Transverse colon (tissue), 4 donors: ENCODE data around the gene EML1. TPM values are rescaled to one million over a fixed set of nuclear protein-coding genes. Genes with fewer than 3 reads are reported as not detected.

Experiments
- DNase-seq: peaks from one replicate; pipeline ENCODE4 v3.0.0-alpha.2; 2019
- H3K27ac ChIP-seq, 4 donors: fragments of 200-600 bp; sonication (generic); 2 replicates each; pipeline ENCODE4 v1.5.1; 2016 to 2018; ENCODE audit warnings: inconsistent platforms in 4 of 4
- H3K27me3 ChIP-seq: fragments of 200-600 bp; sonication (generic); 2 replicates; pipeline ENCODE4 v1.5.1; 2017; ENCODE audit warnings: inconsistent platforms
- H3K36me3 ChIP-seq, 4 donors: fragments of 200-600 bp; sonication (generic); 2 replicates each; pipeline ENCODE4 v1.5.1; 2017 to 2019; ENCODE audit warnings: inconsistent platforms in 4 of 4
- H3K4me1 ChIP-seq, 4 donors: fragments of 200-600 bp; sonication (generic); 2 replicates each; pipeline ENCODE4 v1.5.1; 2017 to 2020; ENCODE audit warnings: inconsistent platforms in 4 of 4
- H3K4me3 ChIP-seq, 4 donors: fragments of 200-600 bp; sonication (generic); 1 replicate in 1 of 4; 2 replicates in 3 of 4; pipeline versions ENCODE4 v1.5.1 to v1.6.1; 2017 to 2019; ENCODE audit warnings: inconsistent platforms in 4 of 4
- H3K9me3 ChIP-seq, 2 donors: fragments of 200-600 bp; sonication (generic); 2 replicates each; pipeline ENCODE4 v1.5.1; 2017 to 2019; ENCODE audit warnings: inconsistent platforms in 2 of 2
- EP300 ChIP-seq: sonication (generic); formaldehyde crosslinking; IDR thresholded peaks from one replicate; pipeline ENCODE4 v1.6.1; 2017; ENCODE audit warnings: antibody characterized with exemption, low read depth
- POLR2A ChIP-seq: fragments of 450-650 bp; IDR thresholded peaks from one replicate; pipeline ENCODE4 v1.6.1; 2016; ENCODE audit warnings: antibody characterized with exemption, mild to moderate bottlenecking, moderate library complexity
- POLR2AphosphoS5 ChIP-seq, 3 donors: sonication (generic); formaldehyde crosslinking; IDR thresholded peaks; one replicate each; pipeline ENCODE4 v1.6.1; 2016; ENCODE audit warnings: antibody characterized with exemption in 3 of 3
- WGBS, 2 donors: methylation state at CpG; one replicate each; pipeline ENCODE4 v1.1.5; 2018; ENCODE audit warnings: low coverage in 1 of 2; 5-methylcytosine and 5-hydroxymethylcytosine counted together
- in situ Hi-C, 4 donors: fragments of 200-750 bp; cut with MboI; loops; one replicate each; pipeline versions ENCODE4 v1.15.0 to v1.15.1; 2017; ENCODE audit warnings: low sequenced_read_pairs in 3 of 4, low pct_ligation_motif_present in 1 of 4, low pct_unique_long_range_greater_than_20kb in 1 of 4
- intact Hi-C: fragments of 100-400 bp; cut with DNase I; formaldehyde crosslinking; loops from one replicate; pipeline ENCODE4 v1.15.1; 2023; ENCODE audit warnings: low total_unique reads
- total RNA-seq, 4 donors: library from RNA; depleted of rRNA; stranded (reverse); fragments of >200 nt; gene quantifications; one replicate each; pipeline ENCODE4 v1.1.0, GENCODE V29; 2016
- TF ChIP-seq, protein P1 (sequence below), 5 experiments: fragments of 200-600 bp in 3 of 5; fragments of 450-650 bp in 2 of 5; sonication (generic) in 3 of 5; IDR thresholded peaks; 1 replicate in 2 of 5; 2 replicates in 3 of 5; pipeline ENCODE4 v1.5.1; 2016 to 2017; ENCODE audit warnings: antibody characterized with exemption in 5 of 5, inconsistent platforms in 3 of 5, mild to moderate bottlenecking in 2 of 5, moderate library complexity in 1 of 5

EML1 gene
- total RNA-seq, 4 donors from 2014 or later: 16.8 to 59.5 (median 21.9) TPM

DNA sequence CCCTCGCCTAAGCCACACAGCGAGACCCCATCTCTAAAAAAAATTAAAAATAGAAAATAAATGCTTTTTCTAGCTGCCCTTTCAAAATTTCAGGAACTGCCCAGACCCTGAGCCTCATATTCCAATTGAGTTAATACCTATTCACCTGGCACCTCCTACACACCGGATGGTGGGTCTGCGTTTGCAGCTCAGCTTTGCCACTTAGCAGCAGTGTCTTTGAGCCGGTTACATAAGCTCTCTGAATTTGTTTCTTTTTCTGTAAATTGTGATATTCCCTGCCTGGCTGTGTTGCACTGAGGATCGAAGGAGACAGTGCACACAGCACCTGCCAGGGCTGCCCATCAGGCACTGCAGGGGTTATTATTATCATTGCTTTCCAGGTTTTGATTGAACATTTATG, 125.6 kb downstream of the EML1 start:
- Histone ChIP-seq H3K4me1 (no peaks in the 10 kb centered on the region), H3K27ac (no peak overlapping the region), H3K4me3 (no peak overlapping the region), H3K9me3 (no peaks in the 10 kb centered on the region), H3K27me3 (no peaks in the 10 kb centered on the region), H3K36me3 (no peaks in the 10 kb centered on the region)
- in situ Hi-C loops (no loop called here), intact Hi-C loops (no loop called here)
- DNase-seq: no peak
- TF ChIP-seq POLR2A: no peak
- WGBS, 2 donors: 74 to 91% methylated on average over 5 to 6 of the region's 6 CpGs

DNA sequence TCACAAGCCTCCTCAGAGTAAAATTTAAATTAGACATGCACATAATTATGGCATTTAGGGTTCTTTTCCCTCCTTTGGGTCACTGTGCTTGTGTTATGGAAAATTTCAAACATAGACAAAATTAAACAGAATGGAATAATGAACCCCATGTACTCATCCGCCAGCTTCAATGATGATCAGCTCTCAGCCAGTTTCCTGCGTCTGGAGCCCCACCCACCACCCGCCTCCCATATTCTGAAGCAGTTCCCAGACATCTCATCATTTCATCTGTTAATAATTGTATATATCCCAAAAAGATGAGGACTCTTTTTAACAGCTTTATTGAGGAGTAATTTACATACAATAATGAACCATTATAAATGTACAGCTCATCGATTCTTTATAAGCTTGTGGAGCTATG, 128.2 kb downstream of the EML1 start:
- Histone ChIP-seq H3K27me3 (no peaks in the 10 kb centered on the region), H3K4me3 (no peak overlapping the region), H3K36me3 (no peaks in the 10 kb centered on the region), H3K4me1 (no peaks in the 10 kb centered on the region), H3K27ac (no peak overlapping the region), H3K9me3 (no peaks in the 10 kb centered on the region)
- TF ChIP-seq, protein P1, sequence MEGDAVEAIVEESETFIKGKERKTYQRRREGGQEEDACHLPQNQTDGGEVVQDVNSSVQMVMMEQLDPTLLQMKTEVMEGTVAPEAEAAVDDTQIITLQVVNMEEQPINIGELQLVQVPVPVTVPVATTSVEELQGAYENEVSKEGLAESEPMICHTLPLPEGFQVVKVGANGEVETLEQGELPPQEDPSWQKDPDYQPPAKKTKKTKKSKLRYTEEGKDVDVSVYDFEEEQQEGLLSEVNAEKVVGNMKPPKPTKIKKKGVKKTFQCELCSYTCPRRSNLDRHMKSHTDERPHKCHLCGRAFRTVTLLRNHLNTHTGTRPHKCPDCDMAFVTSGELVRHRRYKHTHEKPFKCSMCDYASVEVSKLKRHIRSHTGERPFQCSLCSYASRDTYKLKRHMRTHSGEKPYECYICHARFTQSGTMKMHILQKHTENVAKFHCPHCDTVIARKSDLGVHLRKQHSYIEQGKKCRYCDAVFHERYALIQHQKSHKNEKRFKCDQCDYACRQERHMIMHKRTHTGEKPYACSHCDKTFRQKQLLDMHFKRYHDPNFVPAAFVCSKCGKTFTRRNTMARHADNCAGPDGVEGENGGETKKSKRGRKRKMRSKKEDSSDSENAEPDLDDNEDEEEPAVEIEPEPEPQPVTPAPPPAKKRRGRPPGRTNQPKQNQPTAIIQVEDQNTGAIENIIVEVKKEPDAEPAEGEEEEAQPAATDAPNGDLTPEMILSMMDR (IDR thresholded peaks at IDR 0.05): no peak
- TF ChIP-seq EP300: no peak
- no peak for TF ChIP-seq POLR2AphosphoS5 (IDR thresholded peaks at IDR 0.05)
- TF ChIP-seq POLR2A: no peak
- intact Hi-C loops: no loop called here
- WGBS, 2 donors: 83 to 95% methylated on average over 3 to 4 of the region's 4 CpGs
- in situ Hi-C loops: no loop called here
- no peak for DNase-seq

DNA sequence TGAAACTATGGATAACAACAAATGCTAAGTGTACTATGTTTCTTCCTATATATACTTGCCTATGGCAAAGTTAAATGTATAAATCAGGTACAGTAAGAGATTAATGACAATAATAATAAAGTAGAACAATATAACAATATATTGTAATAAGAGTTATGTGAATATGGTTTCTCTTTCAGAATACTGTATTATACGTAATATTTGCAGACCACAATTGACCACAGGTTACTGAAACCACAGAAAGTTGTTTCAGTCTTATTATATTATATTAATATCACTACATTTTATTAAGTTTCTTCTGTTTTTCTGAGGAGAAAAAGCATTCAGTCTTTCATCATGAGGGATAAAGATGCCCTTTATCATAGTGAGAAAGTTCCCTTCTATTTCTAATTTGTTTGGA, 131.2 kb downstream of the EML1 start:
- H3K4me1 ChIP-seq: no peaks in the 10 kb centered on the region
- in situ Hi-C loops (no loop called here), intact Hi-C loops (no loop called here)
- no peaks in the 10 kb centered on the region for H3K27me3 ChIP-seq
- no peak for DNase-seq
- no peak overlapping the region for H3K27ac ChIP-seq
- H3K36me3 ChIP-seq: no peaks in the 10 kb centered on the region
- TF ChIP-seq POLR2AphosphoS5 (IDR thresholded peaks at IDR 0.05) (no peak), EP300 (no peak), POLR2A (no peak)
- TF ChIP-seq, protein P1 (IDR thresholded peaks at IDR 0.05): no peak
- H3K9me3 ChIP-seq: no peaks in the 10 kb centered on the region
- 69 to 81% methylated on average over 1 of the region's 1 CpG for WGBS, 2 donors
- H3K4me3 ChIP-seq: no peak overlapping the region

DNA sequence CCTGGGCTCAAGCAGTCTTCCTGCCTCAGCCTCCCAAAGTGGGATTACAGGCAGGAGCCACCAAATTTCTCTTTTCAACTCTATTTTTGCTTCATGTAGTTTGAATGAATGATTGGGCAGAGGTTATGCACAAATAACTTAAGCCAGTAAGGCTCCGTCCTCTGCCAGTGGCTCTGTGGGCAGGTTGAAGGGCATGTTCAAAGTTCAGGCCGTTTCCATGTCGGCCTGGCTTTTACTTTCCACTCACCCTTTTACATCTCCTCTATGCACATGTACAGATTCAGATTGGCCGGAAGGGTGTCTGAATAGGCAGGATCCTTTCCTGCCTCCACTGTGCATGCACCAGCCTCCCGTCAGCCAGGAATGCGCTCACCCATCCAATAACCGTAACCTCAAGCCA, 132.3 kb downstream of the EML1 start:
- no peaks in the 10 kb centered on the region for H3K9me3 ChIP-seq
- WGBS, 2 donors: 89% methylated on average over 3 to 7 of the region's 7 CpGs
- no peaks in the 10 kb centered on the region for H3K27me3 ChIP-seq
- in situ Hi-C loops (no loop called here), intact Hi-C loops (no loop called here)
- TF ChIP-seq, protein P1 (IDR thresholded peaks at IDR 0.05): no peak
- no peak for TF ChIP-seq EP300
- no peak for TF ChIP-seq POLR2A
- TF ChIP-seq POLR2AphosphoS5 (IDR thresholded peaks at IDR 0.05): no peak
- H3K4me1 ChIP-seq: no peaks in the 10 kb centered on the region
- no peaks in the 10 kb centered on the region for H3K36me3 ChIP-seq
- no peak for DNase-seq
- no peak overlapping the region for H3K27ac ChIP-seq
- H3K4me3 ChIP-seq: no peak overlapping the region

DNA sequence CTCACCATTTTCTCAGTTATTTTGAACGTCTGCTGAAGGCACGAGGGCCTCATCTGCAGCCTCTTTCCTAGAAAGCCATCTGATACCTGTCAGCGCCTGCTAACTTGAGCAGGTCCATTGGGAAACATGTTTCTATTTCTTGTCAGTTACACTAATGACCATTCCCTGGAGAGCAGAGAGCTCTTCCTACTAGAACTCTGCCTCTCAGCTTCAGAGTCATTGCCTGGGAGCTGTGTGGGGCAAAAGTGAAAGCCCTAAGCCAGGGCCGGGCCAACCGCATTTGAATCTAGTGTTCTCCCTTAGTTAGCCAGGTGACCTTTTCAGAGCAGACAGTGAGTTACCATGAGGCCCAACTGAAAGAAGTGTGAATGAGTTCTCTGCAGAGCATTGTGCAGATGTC, 135.8 kb downstream of the EML1 start:
- no peaks in the 10 kb centered on the region for H3K4me1 ChIP-seq
- H3K27me3 ChIP-seq: no peaks in the 10 kb centered on the region
- no peak overlapping the region for H3K27ac ChIP-seq
- no peaks in the 10 kb centered on the region for H3K36me3 ChIP-seq
- intact Hi-C loops: no loop called here
- H3K9me3 ChIP-seq: no peaks in the 10 kb centered on the region
- TF ChIP-seq EP300: no peak
- in situ Hi-C loops: no loop called here
- H3K4me3 ChIP-seq: no peak overlapping the region
- WGBS, 2 donors: 68 to 82% methylated on average over 2 to 5 of the region's 5 CpGs
- no peak for DNase-seq
